A673 (cell line): ENCODE data around the gene RAP1GAP.

Source experiments
- CTCF ChIP-seq: fragments of 300-800, 200-600 bp; sonication (generic); conservative IDR thresholded peaks from 2 replicates; pipeline ENCODE4 v1.5.1; 2017; ENCODE audit warnings: low read depth, mild to moderate bottlenecking, antibody characterized with exemption, low read length, moderate library complexity, mixed read lengths
- EZH2 ChIP-seq: fragments of 200-600 bp; sonication (generic); IDR thresholded peaks from 2 replicates; pipeline ENCODE4 v1.6.1; 2017; ENCODE audit warnings: borderline replicate concordance, low read depth, mild to moderate bottlenecking, mixed read lengths, antibody characterized with exemption, low read length; ENCODE audit not compliant: poor library complexity, severe bottlenecking

- TF ChIP-seq CTCF (no peak), EZH2 (no peak)
Measured at GRCh38 chr1:21598417-21598816, 70.7 kb downstream of the RAP1GAP start.
